Stimulated activated memory B cell treated with anti-CD40 and anti-IgM and Interleukin-4, amounts not matched to agents 10 μg/mL and 1 μg/mL and 100 μg/mL, for 72 hours (primary cell): ENCODE data around the gene ZCWPW2.

Source experiments
- ATAC-seq: fragments of 150-1000 bp; cut with Tn5 transposase; 2 replicates; pipeline ENCODE4 v1.10.0; 2021
- H3K27ac Mint-ChIP-seq: one replicate; pipeline ENCODE4 v1.8.0; 2022; ENCODE audit warnings: mild to moderate bottlenecking, mixed read lengths
- H3K27me3 Mint-ChIP-seq: one replicate; pipeline ENCODE4 v1.8.0; 2022; ENCODE audit warnings: mixed read lengths
- H3K36me3 Mint-ChIP-seq: one replicate; pipeline ENCODE4 v1.8.0; 2022; ENCODE audit warnings: mixed read lengths
- H3K4me1 Mint-ChIP-seq: one replicate; pipeline ENCODE4 v1.8.0; 2022; ENCODE audit warnings: mixed read lengths
- H3K4me3 Mint-ChIP-seq: one replicate; pipeline ENCODE4 v1.8.0; 2022; ENCODE audit warnings: mild to moderate bottlenecking, moderate library complexity, mixed read lengths
- H3K9me3 Mint-ChIP-seq: one replicate; pipeline ENCODE4 v1.8.0; 2022; ENCODE audit warnings: mixed read lengths

The ZCWPW2 gene

GRCh38 chr3:28337230-28337629, 11.3 kb upstream of the ZCWPW2 start:
- Mint-ChIP-seq H3K4me3 (no peak overlapping the region), H3K36me3 (no peaks in the 10 kb centered on the region), H3K9me3 (no peaks in the 10 kb centered on the region), H3K4me1 (no peaks in the 10 kb centered on the region), H3K27me3 (no peaks in the 10 kb centered on the region), H3K27ac (no peak overlapping the region)
- no peak for ATAC-seq

GRCh38 chr3:28343144-28343543, 5.4 kb upstream of the ZCWPW2 start:
- Mint-ChIP-seq H3K27me3 (no peaks in the 10 kb centered on the region), H3K9me3 (no peaks in the 10 kb centered on the region), H3K36me3 (no peaks in the 10 kb centered on the region), H3K4me3 (no peak overlapping the region), H3K4me1 (peaks cover 21% of the 10 kb centered on the region), H3K27ac (no peak overlapping the region)
- no peak for ATAC-seq

GRCh38 chr3:28345690-28346089, 2.8 kb upstream of the ZCWPW2 start:
- no peaks in the 10 kb centered on the region for H3K27me3 Mint-ChIP-seq
- H3K4me3 Mint-ChIP-seq, result no peak overlapping the region
- no peaks in the 10 kb centered on the region for H3K36me3 Mint-ChIP-seq
- H3K4me1 Mint-ChIP-seq, result peaks cover 33% of the 10 kb centered on the region
- no peaks in the 10 kb centered on the region for H3K9me3 Mint-ChIP-seq
- H3K27ac Mint-ChIP-seq, result no peak overlapping the region
- no peak for ATAC-seq

GRCh38 chr3:28347374-28348264, 902 bp upstream of the ZCWPW2 start:
- Mint-ChIP-seq H3K27ac (peak overlapping the region; percentile 96), H3K27me3 (no peaks in the 10 kb centered on the region), H3K4me1 (peaks cover 33% of the 10 kb centered on the region), H3K36me3 (peaks cover 15% of the 10 kb centered on the region), H3K4me3 (peak overlapping the region; percentile 99), H3K9me3 (peaks cover 2% of the 10 kb centered on the region)
- no peak for ATAC-seq

- Mint-ChIP-seq H3K27me3 (no peaks in the 10 kb centered on the region), H3K9me3 (peaks cover 2% of the 10 kb centered on the region), H3K4me3 (peak overlapping the region; percentile 99), H3K4me1 (peaks cover 33% of the 10 kb centered on the region), H3K27ac (peak overlapping the region; percentile 96), H3K36me3 (peaks cover 15% of the 10 kb centered on the region)
- ATAC-seq, result no peak
Observed at GRCh38 chr3:28348265-28348628, 274 bp upstream of the ZCWPW2 start.

- H3K4me1 Mint-ChIP-seq, result peaks cover 33% of the 10 kb centered on the region
- H3K9me3 Mint-ChIP-seq, result peaks cover 2% of the 10 kb centered on the region
- peaks cover 23% of the 10 kb centered on the region for H3K36me3 Mint-ChIP-seq
- no peak for ATAC-seq
- no peaks in the 10 kb centered on the region for H3K27me3 Mint-ChIP-seq
- H3K4me3 Mint-ChIP-seq, result peak overlapping the region; percentile 99
- H3K27ac Mint-ChIP-seq, result peak overlapping the region; percentile 96
Observed at GRCh38 chr3:28349469-28350000, 1.0 kb downstream of the ZCWPW2 start.

- Mint-ChIP-seq H3K36me3 (no peaks in the 10 kb centered on the region), H3K27ac (no peak overlapping the region), H3K9me3 (peaks cover 14% of the 10 kb centered on the region), H3K4me3 (no peak overlapping the region), H3K4me1 (no peaks in the 10 kb centered on the region), H3K27me3 (peaks cover 12% of the 10 kb centered on the region)
- no peak for ATAC-seq
Observed at GRCh38 chr3:28376424-28376823, 27.9 kb downstream of the ZCWPW2 start.

- H3K9me3 Mint-ChIP-seq, result no peaks in the 10 kb centered on the region
- H3K27me3 Mint-ChIP-seq, result no peaks in the 10 kb centered on the region
- no peaks in the 10 kb centered on the region for H3K4me1 Mint-ChIP-seq
- ATAC-seq, result no peak
- H3K27ac Mint-ChIP-seq, result no peak overlapping the region
- no peaks in the 10 kb centered on the region for H3K36me3 Mint-ChIP-seq
- no peak overlapping the region for H3K4me3 Mint-ChIP-seq
Observed at GRCh38 chr3:28386049-28386448, 37.5 kb downstream of the ZCWPW2 start.

- H3K27ac Mint-ChIP-seq, result no peak overlapping the region
- no peaks in the 10 kb centered on the region for H3K4me1 Mint-ChIP-seq
- no peaks in the 10 kb centered on the region for H3K36me3 Mint-ChIP-seq
- H3K4me3 Mint-ChIP-seq, result no peak overlapping the region
- peaks cover 16% of the 10 kb centered on the region for H3K9me3 Mint-ChIP-seq
- no peaks in the 10 kb centered on the region for H3K27me3 Mint-ChIP-seq
- no peak for ATAC-seq
Observed at GRCh38 chr3:28388978-28389377, 40.5 kb downstream of the ZCWPW2 start.

GRCh38 chr3:28399206-28399605, 50.7 kb downstream of the ZCWPW2 start:
- Mint-ChIP-seq H3K27ac (no peak overlapping the region), H3K4me1 (no peaks in the 10 kb centered on the region), H3K36me3 (no peaks in the 10 kb centered on the region), H3K9me3 (peaks cover 29% of the 10 kb centered on the region), H3K4me3 (no peak overlapping the region), H3K27me3 (no peaks in the 10 kb centered on the region)
- ATAC-seq, result no peak

- Mint-ChIP-seq H3K27me3 (no peaks in the 10 kb centered on the region), H3K4me3 (no peak overlapping the region), H3K36me3 (no peaks in the 10 kb centered on the region), H3K9me3 (peaks cover 25% of the 10 kb centered on the region), H3K27ac (no peak overlapping the region), H3K4me1 (no peaks in the 10 kb centered on the region)
- ATAC-seq, result no peak
Observed at GRCh38 chr3:28406241-28406640, 57.7 kb downstream of the ZCWPW2 start.

- peaks cover 16% of the 10 kb centered on the region for H3K9me3 Mint-ChIP-seq
- no peaks in the 10 kb centered on the region for H3K4me1 Mint-ChIP-seq
- no peaks in the 10 kb centered on the region for H3K27me3 Mint-ChIP-seq
- ATAC-seq, result no peak
- H3K36me3 Mint-ChIP-seq, result no peaks in the 10 kb centered on the region
- no peak overlapping the region for H3K27ac Mint-ChIP-seq
- no peak overlapping the region for H3K4me3 Mint-ChIP-seq
Observed at GRCh38 chr3:28449398-28449797, 100.9 kb downstream of the ZCWPW2 start.

- Mint-ChIP-seq H3K27me3 (no peaks in the 10 kb centered on the region), H3K9me3 (peaks cover 3% of the 10 kb centered on the region), H3K27ac (no peak overlapping the region), H3K4me3 (no peak overlapping the region), H3K36me3 (no peaks in the 10 kb centered on the region), H3K4me1 (no peaks in the 10 kb centered on the region)
- no peak for ATAC-seq
Observed at GRCh38 chr3:28462866-28463265, 114.3 kb downstream of the ZCWPW2 start.

- H3K4me3 Mint-ChIP-seq, result no peak overlapping the region
- H3K36me3 Mint-ChIP-seq, result no peaks in the 10 kb centered on the region
- H3K9me3 Mint-ChIP-seq, result peaks cover 3% of the 10 kb centered on the region
- ATAC-seq, result no peak
- no peaks in the 10 kb centered on the region for H3K27me3 Mint-ChIP-seq
- no peak overlapping the region for H3K27ac Mint-ChIP-seq
- H3K4me1 Mint-ChIP-seq, result no peaks in the 10 kb centered on the region
Observed at GRCh38 chr3:28467414-28467813, 118.9 kb downstream of the ZCWPW2 start.

- peaks cover 12% of the 10 kb centered on the region for H3K9me3 Mint-ChIP-seq
- H3K27ac Mint-ChIP-seq, result no peak overlapping the region
- no peak overlapping the region for H3K4me3 Mint-ChIP-seq
- no peak for ATAC-seq
- H3K4me1 Mint-ChIP-seq, result no peaks in the 10 kb centered on the region
- H3K36me3 Mint-ChIP-seq, result no peaks in the 10 kb centered on the region
- no peaks in the 10 kb centered on the region for H3K27me3 Mint-ChIP-seq
Observed at GRCh38 chr3:28476194-28476593, 127.7 kb downstream of the ZCWPW2 start.

- Mint-ChIP-seq H3K9me3 (peaks cover 12% of the 10 kb centered on the region), H3K27ac (no peak overlapping the region), H3K36me3 (no peaks in the 10 kb centered on the region), H3K4me3 (no peak overlapping the region), H3K4me1 (no peaks in the 10 kb centered on the region), H3K27me3 (no peaks in the 10 kb centered on the region)
- no peak for ATAC-seq
Observed at GRCh38 chr3:28476764-28477163, 128.2 kb downstream of the ZCWPW2 start.
